ENCODE results near the gene KLHDC9.

The KLHDC9 gene

GRCh38 chr1:161090617-161091016 lies 7.5 kb upstream of the KLHDC9 start:
- no peak for DNase-seq (ENCODE audit: low read depth, low spot score)

GRCh38 chr1:161091093-161091492 lies 7.1 kb upstream of the KLHDC9 start:
- no peak for DNase-seq (ENCODE audit: low read depth, low spot score)
- Histone ChIP-seq H3K36me3 (ENCODE audit: insufficient read depth, insufficient read length, low read length) (no peaks in the 10 kb centered on the region), H3K9ac (ENCODE audit: insufficient read length, low read depth) (no peak overlapping the region), H3K4me3 (ENCODE audit: insufficient read length, low read depth) (no peak overlapping the region), H3K4me1 (ENCODE audit: insufficient read depth, insufficient read length) (peaks cover 17% of the 10 kb centered on the region), H3K9me3 (ENCODE audit: insufficient read depth, low read length) (no peaks in the 10 kb centered on the region), H3K27me3 (ENCODE audit: insufficient read depth, insufficient read length) (no peaks in the 10 kb centered on the region)
- TF ChIP-seq SUZ12 (IDR thresholded peaks at IDR 0.05; ENCODE audit: extremely low read depth, insufficient read depth, insufficient read length) (no peak), YY1 (IDR thresholded peaks at IDR 0.05; ENCODE audit: insufficient read depth, insufficient read length) (no peak), ZNF274 (IDR thresholded peaks at IDR 0.05; ENCODE audit: low read depth, low read length) (no peak)

More at GRCh38 chr1:161090617-161091016, 7.5 kb upstream of the KLHDC9 start:
- Histone ChIP-seq H3K9me3 (ENCODE audit: insufficient read depth, low read length) (no peaks in the 10 kb centered on the region), H3K4me1 (ENCODE audit: insufficient read depth, insufficient read length) (peaks cover 20% of the 10 kb centered on the region), H3K9ac (ENCODE audit: insufficient read length, low read depth) (no peak overlapping the region), H3K36me3 (ENCODE audit: insufficient read depth, insufficient read length, low read length) (no peaks in the 10 kb centered on the region), H3K4me3 (ENCODE audit: insufficient read length, low read depth) (no peak overlapping the region), H3K27me3 (ENCODE audit: insufficient read depth, insufficient read length) (no peaks in the 10 kb centered on the region)
- TF ChIP-seq ZNF274 (IDR thresholded peaks at IDR 0.05; ENCODE audit: low read depth, low read length) = no peak
- no peak for TF ChIP-seq SUZ12 (IDR thresholded peaks at IDR 0.05; ENCODE audit: extremely low read depth, insufficient read depth, insufficient read length)
- no peak for TF ChIP-seq YY1 (IDR thresholded peaks at IDR 0.05; ENCODE audit: insufficient read depth, insufficient read length)

GRCh38 chr1:161091796-161092507 lies 6.2 kb upstream of the KLHDC9 start:
- Histone ChIP-seq H3K4me1 (ENCODE audit: insufficient read depth, insufficient read length) (peaks cover 10% of the 10 kb centered on the region), H3K4me3 (ENCODE audit: insufficient read length, low read depth) (no peak overlapping the region), H3K9me3 (ENCODE audit: insufficient read depth, low read length) (no peaks in the 10 kb centered on the region), H3K27me3 (ENCODE audit: insufficient read depth, insufficient read length) (no peaks in the 10 kb centered on the region), H3K36me3 (ENCODE audit: insufficient read depth, insufficient read length, low read length) (no peaks in the 10 kb centered on the region), H3K9ac (ENCODE audit: insufficient read length, low read depth) (no peak overlapping the region)
- TF ChIP-seq YY1 (IDR thresholded peaks at IDR 0.05; ENCODE audit: insufficient read depth, insufficient read length) (no peak), ZNF274 (IDR thresholded peaks at IDR 0.05; ENCODE audit: low read depth, low read length) (no peak), SUZ12 (IDR thresholded peaks at IDR 0.05; ENCODE audit: extremely low read depth, insufficient read depth, insufficient read length) (no peak)
- no peak for DNase-seq (ENCODE audit: low read depth, low spot score)

GRCh38 chr1:161092621-161093028 lies 5.5 kb upstream of the KLHDC9 start:
- Histone ChIP-seq H3K9ac (ENCODE audit: insufficient read length, low read depth) (no peak overlapping the region), H3K9me3 (ENCODE audit: insufficient read depth, low read length) (no peaks in the 10 kb centered on the region), H3K4me1 (ENCODE audit: insufficient read depth, insufficient read length) (peaks cover 10% of the 10 kb centered on the region), H3K27me3 (ENCODE audit: insufficient read depth, insufficient read length) (no peaks in the 10 kb centered on the region), H3K4me3 (ENCODE audit: insufficient read length, low read depth) (no peak overlapping the region), H3K36me3 (ENCODE audit: insufficient read depth, insufficient read length, low read length) (no peaks in the 10 kb centered on the region)
- no peak for TF ChIP-seq SUZ12 (IDR thresholded peaks at IDR 0.05; ENCODE audit: extremely low read depth, insufficient read depth, insufficient read length)
- TF ChIP-seq ZNF274 (IDR thresholded peaks at IDR 0.05; ENCODE audit: low read depth, low read length) = no peak
- TF ChIP-seq YY1 (IDR thresholded peaks at IDR 0.05; ENCODE audit: insufficient read depth, insufficient read length) = no peak
- no peak for DNase-seq (ENCODE audit: low read depth, low spot score)

GRCh38 chr1:161094481-161094880 lies 3.7 kb upstream of the KLHDC9 start:
- Histone ChIP-seq H3K36me3 (ENCODE audit: insufficient read depth, insufficient read length, low read length) (peaks cover 5% of the 10 kb centered on the region), H3K4me1 (ENCODE audit: insufficient read depth, insufficient read length) (peaks cover 3% of the 10 kb centered on the region), H3K27me3 (ENCODE audit: insufficient read depth, insufficient read length) (no peaks in the 10 kb centered on the region), H3K9ac (ENCODE audit: insufficient read length, low read depth) (no peak overlapping the region), H3K4me3 (ENCODE audit: insufficient read length, low read depth) (no peak overlapping the region), H3K9me3 (ENCODE audit: insufficient read depth, low read length) (no peaks in the 10 kb centered on the region)
- no peak for DNase-seq (ENCODE audit: low read depth, low spot score)
- TF ChIP-seq ZNF274 (IDR thresholded peaks at IDR 0.05; ENCODE audit: low read depth, low read length) = no peak
- TF ChIP-seq SUZ12 (IDR thresholded peaks at IDR 0.05; ENCODE audit: extremely low read depth, insufficient read depth, insufficient read length) = no peak
- TF ChIP-seq YY1 (IDR thresholded peaks at IDR 0.05; ENCODE audit: insufficient read depth, insufficient read length) = no peak

- no peak overlapping the region for H3K9ac ChIP-seq (ENCODE audit: insufficient read length, low read depth)
- H3K4me3 ChIP-seq (ENCODE audit: insufficient read length, low read depth) = no peak overlapping the region
- no peaks in the 10 kb centered on the region for H3K27me3 ChIP-seq (ENCODE audit: insufficient read depth, insufficient read length)
- no peak for TF ChIP-seq SUZ12 (IDR thresholded peaks at IDR 0.05; ENCODE audit: extremely low read depth, insufficient read depth, insufficient read length)
- no peak for TF ChIP-seq YY1 (IDR thresholded peaks at IDR 0.05; ENCODE audit: insufficient read depth, insufficient read length)
- TF ChIP-seq ZNF274 (IDR thresholded peaks at IDR 0.05; ENCODE audit: low read depth, low read length) = no peak
- no peak for DNase-seq (ENCODE audit: low read depth, low spot score)
- peaks cover 3% of the 10 kb centered on the region for H3K4me1 ChIP-seq (ENCODE audit: insufficient read depth, insufficient read length)
- no peaks in the 10 kb centered on the region for H3K9me3 ChIP-seq (ENCODE audit: insufficient read depth, low read length)
- H3K36me3 ChIP-seq (ENCODE audit: insufficient read depth, insufficient read length, low read length) = peaks cover 12% of the 10 kb centered on the region
Observed at GRCh38 chr1:161095230-161095629, 2.9 kb upstream of the KLHDC9 start.

- peaks cover 3% of the 10 kb centered on the region for H3K4me1 ChIP-seq (ENCODE audit: insufficient read depth, insufficient read length)
- H3K9me3 ChIP-seq (ENCODE audit: insufficient read depth, low read length) = no peaks in the 10 kb centered on the region
- peaks cover 20% of the 10 kb centered on the region for H3K36me3 ChIP-seq (ENCODE audit: insufficient read depth, insufficient read length, low read length)
- no peaks in the 10 kb centered on the region for H3K27me3 ChIP-seq (ENCODE audit: insufficient read depth, insufficient read length)
- TF ChIP-seq YY1 (IDR thresholded peaks at IDR 0.05; ENCODE audit: insufficient read depth, insufficient read length) = no peak
- no peak for TF ChIP-seq ZNF274 (IDR thresholded peaks at IDR 0.05; ENCODE audit: low read depth, low read length)
- TF ChIP-seq SUZ12 (IDR thresholded peaks at IDR 0.05; ENCODE audit: extremely low read depth, insufficient read depth, insufficient read length) = no peak
- no peak overlapping the region for H3K4me3 ChIP-seq (ENCODE audit: insufficient read length, low read depth)
- H3K9ac ChIP-seq (ENCODE audit: insufficient read length, low read depth) = no peak overlapping the region
- no peak for DNase-seq (ENCODE audit: low read depth, low spot score)
Observed at GRCh38 chr1:161096015-161096414, 2.1 kb upstream of the KLHDC9 start.

Measured in NT2/D1 (cell line).